Chondrocyte (in vitro differentiated cells): Measurements from ENCODE around the gene RBM26. TPM values are rescaled to one million over a fixed set of nuclear protein-coding genes. Genes with fewer than 3 reads are reported as not detected.

Experiments used
- DNase-seq: peaks from one replicate; pipeline ENCODE4 v3.0.0; 2021; ENCODE audit warnings: mixed read lengths, low spot score
- H3K27ac Mint-ChIP-seq: one replicate; pipeline ENCODE4 v1.8.0; 2021; ENCODE audit warnings: mild to moderate bottlenecking, moderate library complexity, mixed read lengths; ENCODE audit not compliant: unreplicated experiment
- H3K27me3 Mint-ChIP-seq: 2 replicates; pipeline ENCODE4 v1.8.0; 2021; ENCODE audit warnings: low read depth, mixed read lengths
- H3K36me3 Mint-ChIP-seq: 2 replicates; pipeline ENCODE4 v1.8.0; 2021; ENCODE audit warnings: low read depth, mixed read lengths
- H3K4me1 Mint-ChIP-seq: 2 replicates; pipeline ENCODE4 v1.8.0; 2021; ENCODE audit warnings: low read depth, mild to moderate bottlenecking, mixed read lengths
- H3K4me3 Mint-ChIP-seq: one replicate; pipeline ENCODE4 v1.8.0; 2021; ENCODE audit warnings: mild to moderate bottlenecking, moderate library complexity, mixed read lengths; ENCODE audit not compliant: unreplicated experiment
- H3K9me3 Mint-ChIP-seq: 2 replicates; pipeline ENCODE4 v1.8.0; 2021; ENCODE audit warnings: low read depth, mixed read lengths
- total RNA-seq: library from RNA; stranded (reverse); gene quantifications from 3 replicates; pipeline ENCODE4 v1.2.1, GENCODE V29; 2021
- TF ChIP-seq, protein P1 (sequence below): fragments of 200-600 bp; sonication (generic); IDR thresholded peaks from 2 replicates; pipeline ENCODE4 v1.5.0; 2021; ENCODE audit warnings: antibody characterized with exemption, mild to moderate bottlenecking, moderate library complexity

RBM26 gene
- total RNA-seq, 1 donor from 2014 or later, result 29.1 TPM

DNA sequence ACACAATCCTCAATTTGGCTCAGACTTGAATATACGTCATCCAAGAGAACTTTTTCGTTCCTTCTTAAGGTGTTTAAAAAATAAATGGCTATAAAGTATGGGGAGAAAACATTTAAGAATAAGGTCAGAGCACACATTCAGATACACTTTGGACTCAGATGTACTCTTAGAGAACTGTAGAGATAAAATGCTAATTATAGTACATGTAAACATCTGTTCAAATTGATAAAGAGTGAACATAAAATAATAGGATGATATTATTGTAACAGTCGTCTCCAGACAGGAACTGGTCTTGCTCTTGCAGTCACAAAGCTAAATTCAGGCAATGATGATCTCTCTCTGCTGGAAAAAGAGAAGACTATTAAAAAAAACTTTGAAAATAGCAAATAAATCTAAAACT is 91.4 kb downstream of the RBM26 start:
- DNase-seq, result no peak
- Mint-ChIP-seq H3K4me1 (peaks cover 3% of the 10 kb centered on the region), H3K27ac (no peak overlapping the region), H3K9me3 (no peaks in the 10 kb centered on the region), H3K27me3 (no peaks in the 10 kb centered on the region), H3K4me3 (no peak overlapping the region), H3K36me3 (peaks cover 11% of the 10 kb centered on the region)
- TF ChIP-seq, protein P1, sequence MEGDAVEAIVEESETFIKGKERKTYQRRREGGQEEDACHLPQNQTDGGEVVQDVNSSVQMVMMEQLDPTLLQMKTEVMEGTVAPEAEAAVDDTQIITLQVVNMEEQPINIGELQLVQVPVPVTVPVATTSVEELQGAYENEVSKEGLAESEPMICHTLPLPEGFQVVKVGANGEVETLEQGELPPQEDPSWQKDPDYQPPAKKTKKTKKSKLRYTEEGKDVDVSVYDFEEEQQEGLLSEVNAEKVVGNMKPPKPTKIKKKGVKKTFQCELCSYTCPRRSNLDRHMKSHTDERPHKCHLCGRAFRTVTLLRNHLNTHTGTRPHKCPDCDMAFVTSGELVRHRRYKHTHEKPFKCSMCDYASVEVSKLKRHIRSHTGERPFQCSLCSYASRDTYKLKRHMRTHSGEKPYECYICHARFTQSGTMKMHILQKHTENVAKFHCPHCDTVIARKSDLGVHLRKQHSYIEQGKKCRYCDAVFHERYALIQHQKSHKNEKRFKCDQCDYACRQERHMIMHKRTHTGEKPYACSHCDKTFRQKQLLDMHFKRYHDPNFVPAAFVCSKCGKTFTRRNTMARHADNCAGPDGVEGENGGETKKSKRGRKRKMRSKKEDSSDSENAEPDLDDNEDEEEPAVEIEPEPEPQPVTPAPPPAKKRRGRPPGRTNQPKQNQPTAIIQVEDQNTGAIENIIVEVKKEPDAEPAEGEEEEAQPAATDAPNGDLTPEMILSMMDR, result no peak

DNA sequence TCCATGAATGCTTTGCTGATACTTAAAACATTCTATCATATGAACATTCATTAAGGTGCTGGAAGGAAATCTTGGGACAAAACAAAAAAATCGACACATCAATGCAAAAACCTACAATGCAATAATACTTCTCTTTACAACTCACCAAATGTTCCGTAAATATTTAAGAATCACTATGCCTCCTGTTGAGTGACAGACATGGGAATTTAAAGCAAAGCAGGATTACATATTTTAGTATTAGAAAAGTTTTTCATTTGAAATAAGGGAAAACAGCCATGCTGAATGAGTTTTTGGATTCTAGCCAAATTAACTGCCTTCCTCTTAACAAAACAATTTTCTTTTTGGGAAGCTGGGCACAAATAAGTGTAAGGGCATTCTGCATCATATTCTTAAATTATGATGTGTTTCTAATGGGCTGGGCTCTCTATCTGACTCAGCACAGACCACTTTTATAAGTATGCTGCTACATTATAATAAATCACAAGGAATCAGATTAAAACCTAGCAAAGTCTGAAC is 93.7 kb downstream of the RBM26 start:
- H3K27ac Mint-ChIP-seq, result no peak overlapping the region
- no peak for DNase-seq
- no peaks in the 10 kb centered on the region for H3K9me3 Mint-ChIP-seq

GRCh38 chr13:79311386-79311785 is 94.7 kb downstream of the RBM26 start:
- no peak overlapping the region for H3K4me3 Mint-ChIP-seq
- TF ChIP-seq, protein P1, result no peak

More for the DNA sequence above, 93.7 kb downstream of the RBM26 start:
- peaks cover 6% of the 10 kb centered on the region for H3K36me3 Mint-ChIP-seq
- peaks cover 10% of the 10 kb centered on the region for H3K4me1 Mint-ChIP-seq
- H3K27me3 Mint-ChIP-seq, result no peaks in the 10 kb centered on the region
- TF ChIP-seq, protein P1, result no peak
- H3K4me3 Mint-ChIP-seq, result no peak overlapping the region

DNA sequence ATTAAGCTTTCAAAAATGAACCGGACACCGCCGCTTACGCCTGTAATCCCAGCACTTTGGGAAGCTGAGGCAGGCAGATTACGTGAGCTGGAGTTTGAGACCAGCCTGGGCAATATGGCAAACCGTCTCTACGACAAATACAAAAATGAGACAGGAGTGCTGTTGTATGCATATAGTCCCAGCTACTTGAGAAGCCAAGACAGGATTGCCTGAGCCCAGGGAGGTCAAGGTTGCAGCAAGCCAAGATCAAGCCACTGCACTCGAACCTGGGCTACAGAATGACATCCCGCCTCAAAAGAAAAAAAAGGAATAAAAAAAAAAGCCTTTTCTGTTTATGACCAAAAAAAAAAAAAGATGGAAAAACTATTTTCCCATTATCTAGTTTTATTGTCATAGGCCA is 96.4 kb downstream of the RBM26 start:
- peaks cover 5% of the 10 kb centered on the region for H3K36me3 Mint-ChIP-seq
- H3K4me1 Mint-ChIP-seq, result peaks cover 11% of the 10 kb centered on the region
- H3K27ac Mint-ChIP-seq, result no peak overlapping the region
- no peaks in the 10 kb centered on the region for H3K9me3 Mint-ChIP-seq
- H3K27me3 Mint-ChIP-seq, result peaks cover 2% of the 10 kb centered on the region
- TF ChIP-seq, protein P1, result no peak
- no peak for DNase-seq
- no peak overlapping the region for H3K4me3 Mint-ChIP-seq

More at GRCh38 chr13:79311386-79311785, 94.7 kb downstream of the RBM26 start:
- Mint-ChIP-seq H3K9me3 (no peaks in the 10 kb centered on the region), H3K27me3 (no peaks in the 10 kb centered on the region), H3K4me1 (peaks cover 11% of the 10 kb centered on the region), H3K27ac (no peak overlapping the region), H3K36me3 (peaks cover 6% of the 10 kb centered on the region)
- no peak for DNase-seq

DNA sequence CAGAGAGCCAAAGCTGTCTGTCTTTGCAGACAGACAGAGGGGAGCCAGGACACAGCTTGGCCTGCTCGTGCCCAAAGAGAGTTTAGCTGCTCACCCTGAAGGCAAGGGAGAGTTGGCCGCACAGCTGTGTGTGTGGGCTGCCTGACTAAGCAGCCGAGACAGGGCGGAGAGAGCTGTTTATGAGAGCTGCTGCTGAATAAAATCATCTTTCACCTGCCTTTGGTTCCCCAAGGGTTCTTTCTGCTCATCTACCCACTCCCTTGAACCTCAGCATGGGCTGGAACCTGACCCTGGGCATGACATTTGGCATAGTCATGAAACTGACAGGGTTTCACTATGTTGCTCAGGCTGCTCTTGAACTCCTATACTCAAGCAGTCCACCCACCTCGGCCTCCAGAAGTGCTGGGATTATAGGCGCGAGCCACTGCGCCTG is 98.2 kb downstream of the RBM26 start:
- Mint-ChIP-seq H3K4me3 (no peak overlapping the region), H3K27ac (no peak overlapping the region), H3K27me3 (peaks cover 3% of the 10 kb centered on the region), H3K36me3 (peaks cover 2% of the 10 kb centered on the region), H3K9me3 (peaks cover 3% of the 10 kb centered on the region), H3K4me1 (peaks cover 11% of the 10 kb centered on the region)
- DNase-seq, result no peak
- TF ChIP-seq, protein P1, result no peak
